B cell (primary cell): ENCODE results near the gene NYNRIN. TPM values are rescaled to one million over a fixed set of nuclear protein-coding genes. Genes with fewer than 3 reads are reported as not detected.

Experiments used
- ATAC-seq: fragments of 200-7000 bp; cut with Tn5 transposase; one replicate; pipeline ENCODE4 v1.10.0; 2021; ENCODE audit warnings: low read depth, mild to moderate bottlenecking, moderate number of reproducible peaks, moderate library complexity
- CTCF ChIA-PET: fragments of 350-600 bp; sonication (Branson Sonifier 250); formaldehyde crosslinking; loops from one replicate; lab custom pipeline; 2021; ENCODE audit warnings: antibody characterized with exemption, inconsistent platforms; lab: Charles Lee
- POLR2A ChIA-PET: fragments of 350-600 bp; sonication (Branson Sonifier 250); formaldehyde crosslinking; loops from one replicate; lab custom pipeline; 2021; ENCODE audit warnings: antibody characterized with exemption; lab: Charles Lee
- DNase-seq: peaks from one replicate; pipeline ENCODE4 v3.0.0; 2013
- H2AFZ ChIP-seq: 2 replicates; pipeline ENCODE4 v1.6.1; 2012; ENCODE audit warnings: mild to moderate bottlenecking, low read depth, low read length; ENCODE audit not compliant: insufficient read depth, poor library complexity, severe bottlenecking
- H3K27ac ChIP-seq, 2 donors: 1 replicate in 1 of 2; 2 replicates in 1 of 2; pipeline ENCODE4 v1.5.1; 2012 to 2013; ENCODE audit warnings: low read length in 2 of 2, mild to moderate bottlenecking in 2 of 2, moderate library complexity in 1 of 2
- H3K27me3 ChIP-seq, 4 experiments: fragments of 200-600 bp in 1 of 4; sonication (generic) in 1 of 4; replicated peaks in 1 of 4; 1 replicate in 2 of 4; 2 replicates in 2 of 4; pipeline versions ENCODE4 v1.6.1 to v1.7.0; 2013 to 2016; ENCODE audit warnings: low read length in 3 of 4, mild to moderate bottlenecking in 2 of 4, mixed read lengths in 1 of 4, moderate library complexity in 1 of 4; ENCODE audit not compliant: insufficient read depth in 4 of 4, control insufficient read depth in 3 of 4; ENCODE audit errors: control extremely low read depth in 1 of 4
- H3K36me3 ChIP-seq, 2 experiments: replicated peaks in 1 of 2; 1 replicate in 1 of 2; 2 replicates in 1 of 2; pipeline versions ENCODE4 v1.6.1 to v1.7.1; 2013; ENCODE audit warnings: low read length in 1 of 2; ENCODE audit not compliant: insufficient read depth in 2 of 2, control insufficient read depth in 1 of 2; ENCODE audit errors: control extremely low read depth in 1 of 2, extremely low read depth in 1 of 2
- H3K4me1 ChIP-seq, 2 donors: fragments of 200-600 bp in 1 of 2; sonication (generic) in 1 of 2; 1 replicate in 1 of 2; 2 replicates in 1 of 2; pipeline versions ENCODE4 v1.5.1 to v1.6.1; 2013 to 2017; ENCODE audit warnings: low read length in 2 of 2; ENCODE audit not compliant: control insufficient read depth in 2 of 2, insufficient read depth in 2 of 2
- H3K4me2 ChIP-seq: replicated peaks from 2 replicates; pipeline ENCODE3; 2012; ENCODE audit warnings: mild to moderate bottlenecking, low read depth, low read length; ENCODE audit not compliant: poor library complexity, severe bottlenecking
- H3K4me3 ChIP-seq, 5 experiments: fragments of 200-600 bp in 1 of 5; sonication (generic) in 1 of 5; 1 replicate in 3 of 5; 2 replicates in 2 of 5; pipeline versions ENCODE4 v1.5.1 to v1.7.0; 2011 to 2016; ENCODE audit warnings: low read length in 4 of 5, mild to moderate bottlenecking in 4 of 5, low read depth in 2 of 5, control low read depth in 1 of 5, moderate library complexity in 1 of 5; ENCODE audit not compliant: insufficient read depth in 1 of 5; ENCODE audit errors: control extremely low read depth in 1 of 5, extremely low read depth in 1 of 5
- H3K79me2 ChIP-seq: fragments of 200-600 bp; sonication (generic); one replicate; pipeline ENCODE4 v1.6.0; 2016; ENCODE audit warnings: low read length; ENCODE audit not compliant: control insufficient read depth, insufficient read depth
- H3K9ac ChIP-seq: fragments of 200-600 bp; sonication (generic); 2 replicates; pipeline ENCODE4 v1.6.1; 2017; ENCODE audit warnings: mild to moderate bottlenecking, low read length, moderate library complexity
- H3K9me3 ChIP-seq, 3 donors: one replicate each; pipeline versions ENCODE4 v1.6.1 to v1.7.1; 2013; ENCODE audit warnings: low read length in 2 of 3; ENCODE audit not compliant: control insufficient read depth in 2 of 3, insufficient read depth in 1 of 3; ENCODE audit errors: control extremely low read depth in 1 of 3
- H4K20me1 ChIP-seq: 2 replicates; pipeline ENCODE4 v1.6.0; 2012; ENCODE audit warnings: mild to moderate bottlenecking, low read length; ENCODE audit not compliant: insufficient read depth, control insufficient read depth, poor library complexity, severe bottlenecking
- H3K27ac Mint-ChIP-seq: one replicate; pipeline ENCODE4 v1.8.0; 2021; ENCODE audit warnings: mixed read lengths
- H3K27me3 Mint-ChIP-seq: one replicate; pipeline ENCODE4 v1.8.0; 2021; ENCODE audit warnings: mixed read lengths
- H3K4me1 Mint-ChIP-seq: one replicate; pipeline ENCODE4 v1.8.0; 2021; ENCODE audit warnings: mixed read lengths
- H3K4me3 Mint-ChIP-seq: one replicate; pipeline ENCODE4 v1.8.0; 2021; ENCODE audit warnings: mixed read lengths
- H3K9me3 Mint-ChIP-seq: one replicate; pipeline ENCODE4 v1.8.0; 2022; ENCODE audit warnings: mixed read lengths; ENCODE audit not compliant: insufficient read depth
- CTCF ChIP-seq: fragments of 200-600 bp; IDR thresholded peaks from one replicate; pipeline ENCODE4 v1.8.0; 2022; ENCODE audit warnings: antibody characterized with exemption, mild to moderate bottlenecking
- EZH2 ChIP-seq: IDR thresholded peaks from 2 replicates; pipeline ENCODE4 v1.6.1; 2012; ENCODE audit warnings: borderline replicate concordance, low read depth, mild to moderate bottlenecking, moderate library complexity, low read length; ENCODE audit not compliant: insufficient read depth, poor library complexity, severe bottlenecking
- WGBS: methylation state at CpG from one replicate; pipeline ENCODE4 v1.1.5; 2013; ENCODE audit warnings: missing lambda C conversion rate; ENCODE audit not compliant: insufficient coverage; 5-methylcytosine and 5-hydroxymethylcytosine counted together
- intact Hi-C: fragments of 100-400 bp; cut with micrococcal nuclease; formaldehyde crosslinking; loops from one replicate; pipeline ENCODE4 v1.10.0; 2022
- polyA plus RNA-seq: library from polyadenylated mRNA; depleted of rRNA; stranded (reverse); fragments of >200 nt; gene quantifications from 2 replicates; pipeline ENCODE4 v1.2.3, GENCODE V29; 2012
- total RNA-seq, 2 donors: library from RNA; stranded (reverse); fragments of 120-200 nt in 1 of 2; gene quantifications; 1 replicate in 1 of 2; 2 replicates in 1 of 2; pipeline versions ENCODE4 v1.2.3 to v1.2.4, GENCODE V29; 2013 to 2022

NYNRIN gene
- total and polyA plus RNA-seq, 2 donors (not counting 1 experiment from before 2014, with no cell fraction given): 0.04 to 0.34 TPM

GRCh38 chr14:24463884-24464785 lies 65.3 kb downstream of the NYNRIN start:
- WGBS: no CpG with 5 or more reads among the region's 4 CpGs
- intact Hi-C loops: no loop called here
- H3K4me1 ChIP-seq: peaks cover 0 to 2% of the 10 kb centered on the region in 2 donors
- no peak for ATAC-seq
- no peaks in the 10 kb centered on the region for H3K27me3 Mint-ChIP-seq
- CTCF ChIA-PET: interaction anchor here (1.2 kb wide), 1 partner anchor 243 kb away, joined by 7 read pairs; no protein-coding TSS in a partner anchor
- no peaks in the 10 kb centered on the region for H3K9me3 ChIP-seq
- no peak overlapping the region for H3K4me3 Mint-ChIP-seq
- H3K4me2 ChIP-seq: no peak overlapping the region
- no peak overlapping the region for H3K27ac Mint-ChIP-seq
- H2AFZ ChIP-seq: no peak overlapping the region
- no peak for DNase-seq
- H3K79me2 ChIP-seq: no peaks in the 10 kb centered on the region
- no peak overlapping the region for H3K4me3 ChIP-seq
- H3K27me3 ChIP-seq: no peaks in the 10 kb centered on the region
- TF ChIP-seq CTCF (no peak), EZH2 (no peak)
- peaks cover 6% of the 10 kb centered on the region for H3K4me1 Mint-ChIP-seq
- no peak overlapping the region for H3K27ac ChIP-seq
- H3K9me3 Mint-ChIP-seq: peaks cover 2% of the 10 kb centered on the region
- H3K9ac ChIP-seq: no peak overlapping the region
- POLR2A ChIA-PET: no interaction called here
- H3K36me3 ChIP-seq: no peaks in the 10 kb centered on the region
- H4K20me1 ChIP-seq: no peaks in the 10 kb centered on the region

- H3K4me3 Mint-ChIP-seq: no peak overlapping the region
Measured at GRCh38 chr14:24465368-24465767, 66.6 kb downstream of the NYNRIN start.

More at GRCh38 chr14:24465368-24465767, 66.6 kb downstream of the NYNRIN start:
- no peak overlapping the region for H3K4me2 ChIP-seq
- H3K27ac Mint-ChIP-seq: no peak overlapping the region
- peaks cover 0 to 2% of the 10 kb centered on the region in 2 donors for H3K4me1 ChIP-seq
- no peaks in the 10 kb centered on the region for H4K20me1 ChIP-seq
- ChIA-PET POLR2A (no interaction called here), CTCF (interaction anchor here (1.2 kb wide), 1 partner anchor 241 kb away, joined by 7 read pairs; no protein-coding TSS in a partner anchor)
- no peak overlapping the region for H3K9ac ChIP-seq
- no peak overlapping the region for H3K4me3 ChIP-seq
- no peaks in the 10 kb centered on the region for H3K9me3 ChIP-seq
- WGBS: 100% methylated on average over 2 of the region's 3 CpGs
- TF ChIP-seq CTCF (no peak), EZH2 (no peak)
- DNase-seq: no peak
- no peaks in the 10 kb centered on the region for H3K27me3 Mint-ChIP-seq
- H3K9me3 Mint-ChIP-seq: peaks cover 2% of the 10 kb centered on the region
- H3K4me1 Mint-ChIP-seq: peaks cover 6% of the 10 kb centered on the region
- H3K27ac ChIP-seq: no peak overlapping the region
- H3K27me3 ChIP-seq: no peaks in the 10 kb centered on the region
- ATAC-seq: no peak
- intact Hi-C loops: no loop called here
- H3K36me3 ChIP-seq: no peaks in the 10 kb centered on the region
- H3K79me2 ChIP-seq: no peaks in the 10 kb centered on the region
- H2AFZ ChIP-seq: no peak overlapping the region
